ENCODE data around the gene NFU1.

Gene NFU1

GRCh38 chr2:69436938-69437750, at the start of gene NFU1 (continued):
- TF ChIP-seq, protein P1, sequence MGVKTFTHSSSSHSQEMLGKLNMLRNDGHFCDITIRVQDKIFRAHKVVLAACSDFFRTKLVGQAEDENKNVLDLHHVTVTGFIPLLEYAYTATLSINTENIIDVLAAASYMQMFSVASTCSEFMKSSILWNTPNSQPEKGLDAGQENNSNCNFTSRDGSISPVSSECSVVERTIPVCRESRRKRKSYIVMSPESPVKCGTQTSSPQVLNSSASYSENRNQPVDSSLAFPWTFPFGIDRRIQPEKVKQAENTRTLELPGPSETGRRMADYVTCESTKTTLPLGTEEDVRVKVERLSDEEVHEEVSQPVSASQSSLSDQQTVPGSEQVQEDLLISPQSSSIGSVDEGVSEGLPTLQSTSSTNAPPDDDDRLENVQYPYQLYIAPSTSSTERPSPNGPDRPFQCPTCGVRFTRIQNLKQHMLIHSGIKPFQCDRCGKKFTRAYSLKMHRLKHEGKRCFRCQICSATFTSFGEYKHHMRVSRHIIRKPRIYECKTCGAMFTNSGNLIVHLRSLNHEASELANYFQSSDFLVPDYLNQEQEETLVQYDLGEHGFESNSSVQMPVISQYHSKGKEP (tag by site-specific recombination; IDR thresholded peaks at IDR 0.05): no peak
- TF ChIP-seq ZNF148 (tag by site-specific recombination; IDR thresholded peaks at IDR 0.05; ENCODE audit: borderline replicate concordance): no peak
- TF ChIP-seq RBAK (tag by site-specific recombination; IDR thresholded peaks at IDR 0.05): no peak
- TF ChIP-seq ZNF174 (tag by site-specific recombination; IDR thresholded peaks at IDR 0.05): no peak
- TF ChIP-seq ZXDB (tag by site-specific recombination; IDR thresholded peaks at IDR 0.05): peak; percentile 76
- TF ChIP-seq ZBTB26 (tag by site-specific recombination; optimal IDR thresholded peaks at IDR 0.05): peak; percentile 44
- TF ChIP-seq SCRT2 (tag by site-specific recombination; IDR thresholded peaks at IDR 0.05): peak; percentile 52; the same call in 1 of the 2 replicates
- no peak for TF ChIP-seq ZNF132 (tag by site-specific recombination; IDR thresholded peaks at IDR 0.05; ENCODE audit: borderline replicate concordance)
- TF ChIP-seq ZNF248 (tag by site-specific recombination; IDR thresholded peaks at IDR 0.05): no peak
- peak; percentile 47; the same call in 1 of the 2 replicates for TF ChIP-seq ZNF391 (tag by site-specific recombination; IDR thresholded peaks at IDR 0.05; ENCODE audit: borderline replicate concordance, low read depth)
- TF ChIP-seq ZSCAN4 (tag by site-specific recombination; IDR thresholded peaks at IDR 0.05): peak; percentile 38; the same call in 1 of the 2 replicates
- peak; percentile 87 for TF ChIP-seq CTCF (tag by site-specific recombination; IDR thresholded peaks at IDR 0.05)
- no peak for TF ChIP-seq ZNF23 (tag by site-specific recombination; IDR thresholded peaks at IDR 0.05; ENCODE audit: borderline replicate concordance)
- TF ChIP-seq SP3 (tag by site-specific recombination; IDR thresholded peaks at IDR 0.05): peak; percentile 84
- peak; percentile 85 for TF ChIP-seq ZNF335 (tag by site-specific recombination; conservative IDR thresholded peaks at IDR 0.05)
- no peak for TF ChIP-seq ZNF2 (tag by site-specific recombination; IDR thresholded peaks at IDR 0.05)
- TF ChIP-seq ZNF610 (tag by site-specific recombination; IDR thresholded peaks at IDR 0.05; ENCODE audit: borderline replicate concordance): no peak
- no peak for TF ChIP-seq ZNF302 (tag by site-specific recombination; IDR thresholded peaks at IDR 0.05; ENCODE audit: low read depth)
- TF ChIP-seq PATZ1 (tag by site-specific recombination; IDR thresholded peaks at IDR 0.05): peak; percentile 53; the same call in 1 of the 2 replicates
- TF ChIP-seq ZNF175 (tag by site-specific recombination; IDR thresholded peaks at IDR 0.05): no peak
- TF ChIP-seq ZNF626 (tag by site-specific recombination; IDR thresholded peaks at IDR 0.05): no peak
- TF ChIP-seq ZFHX2 (tag by site-specific recombination; conservative IDR thresholded peaks at IDR 0.05): peak; percentile 24; the same call in 1 of the 2 replicates
- TF ChIP-seq, protein P2, sequence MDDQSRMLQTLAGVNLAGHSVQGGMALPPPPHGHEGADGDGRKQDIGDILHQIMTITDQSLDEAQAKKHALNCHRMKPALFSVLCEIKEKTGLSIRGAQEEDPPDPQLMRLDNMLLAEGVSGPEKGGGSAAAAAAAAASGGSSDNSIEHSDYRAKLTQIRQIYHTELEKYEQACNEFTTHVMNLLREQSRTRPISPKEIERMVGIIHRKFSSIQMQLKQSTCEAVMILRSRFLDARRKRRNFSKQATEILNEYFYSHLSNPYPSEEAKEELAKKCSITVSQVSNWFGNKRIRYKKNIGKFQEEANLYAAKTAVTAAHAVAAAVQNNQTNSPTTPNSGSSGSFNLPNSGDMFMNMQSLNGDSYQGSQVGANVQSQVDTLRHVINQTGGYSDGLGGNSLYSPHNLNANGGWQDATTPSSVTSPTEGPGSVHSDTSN (CRISPR knock-in tag; IDR thresholded peaks at IDR 0.05): no peak
- TF ChIP-seq KLF8 (tag by site-specific recombination; IDR thresholded peaks at IDR 0.05): peak; percentile 79
- no peak for TF ChIP-seq TCF7L2 (IDR thresholded peaks at IDR 0.05; ENCODE audit: borderline replicate concordance, low read depth, low read length)
- TF ChIP-seq ZBTB6 (tag by site-specific recombination; IDR thresholded peaks at IDR 0.05): peak; percentile 85
